Peyer's patch (tissue), 4 donors: ENCODE data around the gene KRT79. TPM values are rescaled to one million over a fixed set of nuclear protein-coding genes. Genes with fewer than 3 reads are reported as not detected.
"Not testable (repeated sequence)": the region's sequence is repeated elsewhere in the genome, so short reads cannot be mapped to it uniquely, and the experiment has no call there.

Experiments
- DNase-seq, 3 donors: peaks; one replicate each; pipeline ENCODE4 v3.0.0-alpha.2; 2017 to 2019
- H3K27ac ChIP-seq, 4 donors: fragments of 200-600 bp; sonication (generic); one replicate each; pipeline ENCODE4 v1.5.1; 2016 to 2019
- H3K27me3 ChIP-seq, 2 donors: fragments of 200-600 bp; sonication (generic); one replicate each; pipeline ENCODE4 v1.5.1; 2019
- H3K36me3 ChIP-seq, 3 donors: fragments of 200-600 bp; sonication (generic); one replicate each; pipeline ENCODE4 v1.5.1; 2016 to 2019
- H3K4me1 ChIP-seq, 4 donors: fragments of 200-600 bp; sonication (generic); one replicate each; pipeline ENCODE4 v1.5.1; 2016 to 2019
- H3K4me3 ChIP-seq, 4 donors: fragments of 200-600 bp; sonication (generic); 1 replicate in 3 of 4; 2 replicates in 1 of 4; pipeline ENCODE4 v1.5.1; 2016 to 2019; ENCODE audit warnings: mild to moderate bottlenecking in 1 of 4
- H3K9me3 ChIP-seq, 4 donors: fragments of 200-600 bp; sonication (generic); one replicate each; pipeline ENCODE4 v1.5.1; 2016 to 2019; ENCODE audit warnings: mild to moderate bottlenecking in 1 of 4
- POLR2A ChIP-seq, 2 donors: fragments of 450-650 bp; IDR thresholded peaks; one replicate each; pipeline ENCODE4 v1.5.1; 2017; ENCODE audit warnings: antibody characterized with exemption in 2 of 2, mild to moderate bottlenecking in 2 of 2, moderate library complexity in 2 of 2
- total RNA-seq, 4 donors: library from RNA; depleted of rRNA; stranded (reverse); fragments of >200 nt; gene quantifications; one replicate each; pipeline ENCODE4 v1.1.0, GENCODE V29; 2016
- TF ChIP-seq, protein P1 (sequence below), 6 experiments: fragments of 450-650 bp in 4 of 6; fragments of 200-600 bp in 2 of 6; sonication (generic) in 1 of 6; IDR thresholded peaks; one replicate each; pipeline ENCODE4 v1.5.1; 2017 to 2019; ENCODE audit warnings: antibody characterized with exemption in 6 of 6, mild to moderate bottlenecking in 3 of 6, moderate library complexity in 1 of 6

Gene KRT79
- total RNA-seq: not detected

GRCh38 chr12:52833922-52834726, at the start of gene KRT79:
TSS of gene KRT79 (minus strand) at chr12:52834311. CDS start at chr12:52834260, 51 bp downstream.
- Histone ChIP-seq H3K27me3 (no peaks in the 10 kb centered on the region), H3K4me3 (no peak within 1 kb of the TSS), H3K4me1 (no peaks in the 10 kb centered on the region), H3K36me3 (no peaks in the 10 kb centered on the region), H3K27ac (no peak within 1 kb of the TSS), H3K9me3 (no peaks in the 10 kb centered on the region)
- no peak for DNase-seq
- no peak for TF ChIP-seq POLR2A (IDR thresholded peaks at IDR 0.05)
- TF ChIP-seq, protein P1, sequence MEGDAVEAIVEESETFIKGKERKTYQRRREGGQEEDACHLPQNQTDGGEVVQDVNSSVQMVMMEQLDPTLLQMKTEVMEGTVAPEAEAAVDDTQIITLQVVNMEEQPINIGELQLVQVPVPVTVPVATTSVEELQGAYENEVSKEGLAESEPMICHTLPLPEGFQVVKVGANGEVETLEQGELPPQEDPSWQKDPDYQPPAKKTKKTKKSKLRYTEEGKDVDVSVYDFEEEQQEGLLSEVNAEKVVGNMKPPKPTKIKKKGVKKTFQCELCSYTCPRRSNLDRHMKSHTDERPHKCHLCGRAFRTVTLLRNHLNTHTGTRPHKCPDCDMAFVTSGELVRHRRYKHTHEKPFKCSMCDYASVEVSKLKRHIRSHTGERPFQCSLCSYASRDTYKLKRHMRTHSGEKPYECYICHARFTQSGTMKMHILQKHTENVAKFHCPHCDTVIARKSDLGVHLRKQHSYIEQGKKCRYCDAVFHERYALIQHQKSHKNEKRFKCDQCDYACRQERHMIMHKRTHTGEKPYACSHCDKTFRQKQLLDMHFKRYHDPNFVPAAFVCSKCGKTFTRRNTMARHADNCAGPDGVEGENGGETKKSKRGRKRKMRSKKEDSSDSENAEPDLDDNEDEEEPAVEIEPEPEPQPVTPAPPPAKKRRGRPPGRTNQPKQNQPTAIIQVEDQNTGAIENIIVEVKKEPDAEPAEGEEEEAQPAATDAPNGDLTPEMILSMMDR (IDR thresholded peaks at IDR 0.05): no peak

DNA sequence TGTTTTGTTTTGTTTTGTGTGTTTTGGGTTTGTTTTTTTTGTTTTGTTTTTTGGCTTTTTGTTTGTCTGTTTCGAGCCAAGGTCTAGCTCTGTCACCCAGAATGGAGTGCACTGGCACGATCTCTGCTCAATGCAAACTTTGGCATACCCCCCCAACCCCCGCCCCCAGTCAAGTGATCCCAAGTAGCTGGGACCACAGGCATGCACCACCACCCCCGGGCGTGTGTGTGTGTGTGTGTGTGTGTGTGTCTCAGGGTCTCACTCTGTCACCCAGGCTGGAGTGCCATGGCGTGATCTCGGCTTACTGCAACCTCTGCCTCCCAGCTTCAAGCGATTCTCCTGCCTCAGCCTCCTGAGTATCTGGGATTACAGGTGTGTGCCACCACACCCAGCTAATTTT, 46.4 kb upstream of the KRT79 start:
- H3K27me3 ChIP-seq: not testable (repeated sequence)

GRCh38 chr12:52879394-52880351, 45.6 kb upstream of the KRT79 start:
- Histone ChIP-seq H3K27ac (peak overlapping the region in 1 of 4 donors; percentile 16), H3K4me3 (peak overlapping the region; percentile 4 to 48 (median 39)), H3K27me3 (no peaks in the 10 kb centered on the region), H3K36me3 (no peaks in the 10 kb centered on the region), H3K4me1 (peaks cover 0 to 32% (median 2%) of the 10 kb centered on the region in 4 donors), H3K9me3 (no peaks in the 10 kb centered on the region)
- peak; percentile 53 to 89 (median 88) for DNase-seq
- no peak for TF ChIP-seq POLR2A (IDR thresholded peaks at IDR 0.05)
- TF ChIP-seq, protein P1 (IDR thresholded peaks at IDR 0.05): peak; percentile 37 to 89 (median 78)

More for the DNA sequence above, 46.4 kb upstream of the KRT79 start:
- H3K4me1 ChIP-seq: peaks cover 0 to 25% (median 2%) of the 10 kb centered on the region in 4 donors
- H3K4me3 ChIP-seq, H3K36me3 ChIP-seq, H3K9me3 ChIP-seq, DNase-seq, H3K27ac ChIP-seq: not testable (repeated sequence)

DNA sequence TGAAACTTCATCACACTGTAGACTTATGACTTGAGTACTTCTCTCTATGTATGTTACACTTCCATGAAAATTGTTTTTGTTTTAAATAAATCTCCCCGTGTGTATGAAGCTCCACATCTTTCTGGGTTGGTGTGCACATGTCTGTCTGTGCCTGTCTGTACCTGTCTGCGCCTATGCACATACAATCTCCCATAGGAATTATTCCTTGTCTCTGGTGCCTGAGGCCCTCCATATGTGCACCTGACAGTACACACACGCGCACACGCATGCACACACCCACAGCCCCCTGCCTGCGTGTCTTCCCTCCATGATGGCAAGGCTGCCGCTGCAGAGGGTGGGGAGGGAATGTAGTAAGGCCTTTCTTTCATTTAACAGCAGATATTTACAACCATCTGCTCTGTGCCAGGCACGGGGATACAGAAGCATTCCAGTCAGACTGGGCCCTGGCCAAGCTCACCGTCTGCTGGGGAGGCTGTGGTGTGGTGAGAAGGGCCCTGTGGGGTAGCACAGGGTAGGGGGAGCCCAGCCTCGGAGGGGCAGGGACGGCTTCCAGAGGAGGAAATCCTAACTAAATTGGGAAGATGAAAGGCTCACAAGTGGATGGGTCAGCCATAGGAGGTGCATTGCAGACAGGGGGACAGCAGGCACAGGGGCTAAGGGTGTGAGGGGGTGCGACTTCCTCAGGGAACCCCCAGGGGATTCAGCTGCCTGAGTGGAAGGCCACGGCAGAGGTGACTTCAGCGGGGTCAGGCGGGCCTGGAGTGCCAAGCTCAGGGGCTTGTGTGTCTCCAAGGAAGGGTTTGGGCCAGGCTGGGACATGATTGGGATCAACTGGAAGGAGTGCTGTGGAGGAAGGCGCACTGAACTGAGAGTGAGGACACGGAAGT, 44.6 kb upstream of the KRT79 start:
- Histone ChIP-seq H3K9me3 (no peaks in the 10 kb centered on the region), H3K27ac (no peak overlapping the region), H3K4me1 (peaks cover 0 to 33% (median 4%) of the 10 kb centered on the region in 4 donors), H3K4me3 (peak overlapping the region in 3 of 4 donors; percentile 32 to 48 (median 46)), H3K36me3 (no peaks in the 10 kb centered on the region), H3K27me3 (no peaks in the 10 kb centered on the region)
- TF ChIP-seq POLR2A (IDR thresholded peaks at IDR 0.05): no peak
- TF ChIP-seq, protein P1 (IDR thresholded peaks at IDR 0.05): no peak
- DNase-seq: no peak

DNA sequence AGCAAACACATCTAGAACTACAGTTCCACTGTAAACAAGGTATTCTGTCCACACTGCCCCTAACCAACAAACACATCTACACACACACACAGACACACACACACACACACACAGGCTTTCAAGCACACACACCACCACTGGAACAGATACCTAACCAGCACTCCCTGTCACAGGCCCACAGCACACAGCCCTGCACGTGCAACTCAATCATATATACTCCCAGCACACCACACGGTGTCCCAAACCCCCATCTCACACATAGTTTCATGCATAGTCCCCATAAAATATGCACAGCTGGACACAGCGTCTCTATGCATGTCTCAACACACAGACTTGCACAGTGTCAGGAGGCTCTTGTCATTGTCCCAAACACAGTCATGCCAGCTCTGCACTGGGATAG, 43.1 kb upstream of the KRT79 start:
- TF ChIP-seq, protein P1 (IDR thresholded peaks at IDR 0.05): no peak
- no peak for TF ChIP-seq POLR2A (IDR thresholded peaks at IDR 0.05)

More for the DNA sequence above, 43.1 kb upstream of the KRT79 start:
- no peaks in the 10 kb centered on the region for H3K36me3 ChIP-seq
- no peak overlapping the region for H3K4me3 ChIP-seq
- no peaks in the 10 kb centered on the region for H3K27me3 ChIP-seq
- H3K4me1 ChIP-seq: peaks cover 0 to 46% (median 7%) of the 10 kb centered on the region in 4 donors
- DNase-seq: no peak
- H3K27ac ChIP-seq: no peak overlapping the region
- no peaks in the 10 kb centered on the region for H3K9me3 ChIP-seq
